CD4-positive, alpha-beta T cell treated with Interleukin-6 at 100 ng/mL for 8 hours (primary cell): ENCODE measurements around the gene ZNF768.
"Not testable (repeated sequence)": the region's sequence is repeated elsewhere in the genome, so short reads cannot be mapped to it uniquely, and the experiment has no call there.

Experiments used
- DNase-seq: peaks from one replicate; pipeline ENCODE4 v3.0.0-alpha.2; 2020; ENCODE audit warnings: mixed read lengths, low spot score

ZNF768 gene

GRCh38 chr16:30533146-30533522 is 6.8 kb upstream of the ZNF768 start:
- DNase-seq: no peak

- no peak for DNase-seq
Observed at GRCh38 chr16:30532285-30533145, 6.1 kb upstream of the ZNF768 start.

- no peak for DNase-seq
Observed at GRCh38 chr16:30530163-30531037, 4.0 kb upstream of the ZNF768 start.

GRCh38 chr16:30528799-30529457 is 2.6 kb upstream of the ZNF768 start:
- no peak for DNase-seq

- DNase-seq: no peak
Observed at GRCh38 chr16:30527635-30528178, 1.3 kb upstream of the ZNF768 start.

GRCh38 chr16:30526823-30527634 is 663 bp upstream of the ZNF768 start:
- DNase-seq: peak; percentile 92

GRCh38 chr16:30525844-30526136 is 576 bp downstream of the ZNF768 start:
- DNase-seq: no peak

- no peak for DNase-seq
Observed at GRCh38 chr16:30524575-30525568, 1.5 kb downstream of the ZNF768 start.

- DNase-seq: no peak
Observed at GRCh38 chr16:30523768-30524574, 2.4 kb downstream of the ZNF768 start.

GRCh38 chr16:30522702-30523463 is 3.5 kb downstream of the ZNF768 start:
- DNase-seq: not testable (repeated sequence)

GRCh38 chr16:30521873-30522641 is 4.3 kb downstream of the ZNF768 start:
- no peak for DNase-seq

- DNase-seq: no peak
Observed at GRCh38 chr16:30521476-30521872, 4.9 kb downstream of the ZNF768 start.

- DNase-seq: no peak
Observed at GRCh38 chr16:30519120-30520049, 7.0 kb downstream of the ZNF768 start.

GRCh38 chr16:30518552-30518951 is 7.8 kb downstream of the ZNF768 start:
- no peak for DNase-seq

GRCh38 chr16:30515275-30515674 is 11.1 kb downstream of the ZNF768 start:
- DNase-seq: no peak

GRCh38 chr16:30511509-30511908 is 14.9 kb downstream of the ZNF768 start:
- DNase-seq: no peak
